Activated CD4-positive, alpha-beta T cell treated with anti-CD3 and anti-CD28 coated beads, Interleukin-2, amount 10 ng/mL, durations not matched to agents 7 days and 5 days (primary cell): ENCODE measurements around the gene ATP2B1. TPM values are rescaled to one million over a fixed set of nuclear protein-coding genes. Genes with fewer than 3 reads are reported as not detected.

Source experiments
- CTCF ChIA-PET: fragments of 350-600 bp; sonication (Branson Sonifier 250); formaldehyde crosslinking; loops from one replicate; lab custom pipeline; 2021; ENCODE audit warnings: antibody characterized with exemption; lab: Charles Lee
- POLR2A ChIA-PET: fragments of 350-600 bp; sonication (Branson Sonifier 250); formaldehyde crosslinking; loops from one replicate; lab custom pipeline; 2021; ENCODE audit warnings: antibody characterized with exemption; lab: Charles Lee
- DNase-seq: peaks from one replicate; pipeline ENCODE4 v3.0.0-alpha.2; 2020
- H3K27ac Mint-ChIP-seq: one replicate; pipeline ENCODE4 v1.8.0; 2021; ENCODE audit warnings: mild to moderate bottlenecking, moderate library complexity, mixed read lengths
- H3K27me3 Mint-ChIP-seq: one replicate; pipeline ENCODE4 v1.8.0; 2021; ENCODE audit warnings: mixed read lengths
- H3K36me3 Mint-ChIP-seq: one replicate; pipeline ENCODE4 v1.8.0; 2021; ENCODE audit warnings: low read depth, mixed read lengths
- H3K4me1 Mint-ChIP-seq: one replicate; pipeline ENCODE4 v1.8.0; 2021; ENCODE audit warnings: mixed read lengths
- H3K4me3 Mint-ChIP-seq: one replicate; pipeline ENCODE4 v1.8.0; 2021; ENCODE audit warnings: mild to moderate bottlenecking, moderate library complexity, mixed read lengths
- H3K9me3 Mint-ChIP-seq: one replicate; pipeline ENCODE4 v1.8.0; 2021; ENCODE audit warnings: mixed read lengths
- total RNA-seq, 2 experiments: library from RNA; stranded (reverse); gene quantifications; one replicate each; pipeline ENCODE4 v1.2.3, GENCODE V29; 2021

Gene ATP2B1
- total RNA-seq, 2 experiments from 2014 or later, result 24.2 to 26.6 TPM

DNA sequence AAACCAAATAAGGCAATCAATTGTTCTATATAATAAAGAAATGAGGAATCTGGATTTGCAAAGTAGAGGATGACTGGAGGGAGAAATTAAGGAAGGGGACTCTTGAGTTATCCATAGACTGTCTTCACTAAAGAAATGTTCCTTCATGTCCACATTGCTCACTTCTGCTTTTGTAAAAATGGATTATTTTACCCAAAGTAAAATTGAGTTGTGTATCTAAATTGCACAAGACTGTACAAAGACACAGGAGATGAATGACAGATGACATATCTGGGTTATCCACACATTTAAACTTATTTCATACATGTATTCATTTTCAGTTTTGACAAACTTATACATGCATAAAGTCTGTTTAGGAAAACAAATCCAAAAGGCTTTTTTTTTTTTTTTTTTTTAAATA lies 11.3 kb downstream of the ATP2B1 start:
- Mint-ChIP-seq H3K4me3 (no peak overlapping the region), H3K27me3 (no peaks in the 10 kb centered on the region), H3K9me3 (no peaks in the 10 kb centered on the region), H3K4me1 (peaks cover 8% of the 10 kb centered on the region), H3K36me3 (peaks cover 2% of the 10 kb centered on the region), H3K27ac (no peak overlapping the region)
- DNase-seq, result no peak
- ChIA-PET POLR2A (no interaction called here), CTCF (interaction anchor here (0.6 kb wide), 1 partner anchor 1574 kb away, joined by 3 read pairs; no protein-coding TSS in a partner anchor)

GRCh38 chr12:89695830-89696229 lies 12.8 kb downstream of the ATP2B1 start:
- H3K4me1 Mint-ChIP-seq, result peaks cover 8% of the 10 kb centered on the region
- no peak for DNase-seq
- ChIA-PET CTCF (interaction anchor here (0.8 to 1.0 kb wide), 3 partner anchors 11 to 13 kb away, joined by 3 to 4 read pairs (median 3); partner anchors contain the start of gene ATP2B1), POLR2A (no interaction called here)
- no peaks in the 10 kb centered on the region for H3K27me3 Mint-ChIP-seq
- no peaks in the 10 kb centered on the region for H3K9me3 Mint-ChIP-seq
- H3K4me3 Mint-ChIP-seq, result no peak overlapping the region
- H3K36me3 Mint-ChIP-seq, result peaks cover 2% of the 10 kb centered on the region
- H3K27ac Mint-ChIP-seq, result no peak overlapping the region

DNA sequence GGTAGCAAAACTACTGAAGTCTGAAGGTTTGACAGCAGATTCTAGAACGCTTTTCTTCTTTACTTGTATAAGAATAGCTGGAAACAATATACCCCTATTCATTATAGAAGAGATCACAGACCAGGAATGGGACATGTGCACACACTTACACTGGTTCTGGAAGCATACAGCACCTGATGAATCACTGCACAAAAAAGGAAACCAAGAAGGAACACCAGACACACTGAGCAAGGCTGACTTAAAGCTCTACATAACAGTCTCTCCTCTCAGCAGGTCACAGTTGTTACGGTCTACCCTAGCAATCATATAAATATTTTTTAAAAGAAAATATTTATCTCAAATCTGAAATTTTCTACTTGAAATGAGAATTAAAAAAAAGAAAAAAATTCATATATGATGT lies 13.5 kb downstream of the ATP2B1 start:
- no peaks in the 10 kb centered on the region for H3K9me3 Mint-ChIP-seq
- peaks cover 2% of the 10 kb centered on the region for H3K36me3 Mint-ChIP-seq
- no peak overlapping the region for H3K4me3 Mint-ChIP-seq
- H3K4me1 Mint-ChIP-seq, result peaks cover 7% of the 10 kb centered on the region
- no peak for DNase-seq
- CTCF ChIA-PET, result interaction anchor here (1.0 kb wide), 1 partner anchor 14 kb away, joined by 3 read pairs; the partner anchor contains the start of gene ATP2B1
- POLR2A ChIA-PET, result no interaction called here
- no peaks in the 10 kb centered on the region for H3K27me3 Mint-ChIP-seq
- H3K27ac Mint-ChIP-seq, result no peak overlapping the region

- Mint-ChIP-seq H3K27ac (no peak overlapping the region), H3K4me3 (no peak overlapping the region), H3K9me3 (no peaks in the 10 kb centered on the region), H3K27me3 (no peaks in the 10 kb centered on the region), H3K4me1 (peaks cover 7% of the 10 kb centered on the region), H3K36me3 (peaks cover 2% of the 10 kb centered on the region)
- CTCF ChIA-PET, result no interaction called here
- POLR2A ChIA-PET, result no interaction called here
- DNase-seq, result no peak
These were observed 14.1 kb downstream of the ATP2B1 start for GRCh38 chr12:89694542-89694941.

- Mint-ChIP-seq H3K4me1 (peaks cover 7% of the 10 kb centered on the region), H3K4me3 (no peak overlapping the region), H3K9me3 (no peaks in the 10 kb centered on the region), H3K27me3 (no peaks in the 10 kb centered on the region), H3K36me3 (peaks cover 2% of the 10 kb centered on the region), H3K27ac (no peak overlapping the region)
- ChIA-PET POLR2A (no interaction called here), CTCF (no interaction called here)
- DNase-seq, result no peak
These were observed 14.9 kb downstream of the ATP2B1 start for GRCh38 chr12:89693639-89694202.

DNA sequence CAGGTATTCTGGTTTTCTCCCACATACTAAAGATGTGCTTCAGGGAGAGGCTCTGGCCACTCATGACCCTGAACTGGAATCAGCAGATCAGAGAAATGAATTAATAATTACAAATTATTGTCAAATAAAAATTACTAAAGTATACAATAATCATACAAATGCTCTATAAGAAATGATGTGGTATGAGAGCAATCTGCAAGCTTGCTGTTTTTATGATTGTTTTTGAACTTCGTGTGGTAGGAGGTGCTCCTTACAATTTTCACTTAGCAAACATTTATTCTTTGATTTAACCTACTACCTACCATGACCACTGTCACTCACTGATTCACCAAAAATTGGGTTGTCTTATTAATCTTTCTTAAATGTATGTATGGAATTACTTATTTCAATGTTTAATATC lies 16.2 kb downstream of the ATP2B1 start:
- Mint-ChIP-seq H3K4me3 (no peak overlapping the region), H3K36me3 (peaks cover 2% of the 10 kb centered on the region), H3K9me3 (no peaks in the 10 kb centered on the region), H3K4me1 (peaks cover 7% of the 10 kb centered on the region), H3K27me3 (no peaks in the 10 kb centered on the region), H3K27ac (no peak overlapping the region)
- DNase-seq, result no peak
- CTCF ChIA-PET, result no interaction called here
- POLR2A ChIA-PET, result no interaction called here

GRCh38 chr12:89691659-89692058 lies 17.0 kb downstream of the ATP2B1 start:
- Mint-ChIP-seq H3K36me3 (peaks cover 2% of the 10 kb centered on the region), H3K4me1 (peaks cover 7% of the 10 kb centered on the region), H3K4me3 (no peak overlapping the region), H3K27me3 (no peaks in the 10 kb centered on the region), H3K27ac (no peak overlapping the region), H3K9me3 (no peaks in the 10 kb centered on the region)
- no peak for DNase-seq
- POLR2A ChIA-PET, result no interaction called here
- CTCF ChIA-PET, result interaction anchor here (0.7 kb wide), 1 partner anchor 32 kb away, joined by 3 read pairs; no protein-coding TSS in a partner anchor

GRCh38 chr12:89690925-89691324 lies 17.7 kb downstream of the ATP2B1 start:
- Mint-ChIP-seq H3K27ac (no peak overlapping the region), H3K27me3 (no peaks in the 10 kb centered on the region), H3K4me3 (no peak overlapping the region), H3K36me3 (peaks cover 2% of the 10 kb centered on the region), H3K9me3 (no peaks in the 10 kb centered on the region), H3K4me1 (peaks cover 4% of the 10 kb centered on the region)
- CTCF ChIA-PET, result no interaction called here
- POLR2A ChIA-PET, result no interaction called here
- no peak for DNase-seq

GRCh38 chr12:89689306-89689705 lies 19.3 kb downstream of the ATP2B1 start:
- POLR2A ChIA-PET, result no interaction called here
- no peak overlapping the region for H3K27ac Mint-ChIP-seq
- H3K4me1 Mint-ChIP-seq, result peaks cover 2% of the 10 kb centered on the region
- CTCF ChIA-PET, result interaction anchor here (1.4 kb wide), 1 partner anchor 12 kb away, joined by 3 read pairs; no protein-coding TSS in a partner anchor
- H3K4me3 Mint-ChIP-seq, result no peak overlapping the region
- DNase-seq, result no peak
- H3K27me3 Mint-ChIP-seq, result no peaks in the 10 kb centered on the region
- no peaks in the 10 kb centered on the region for H3K36me3 Mint-ChIP-seq
- no peaks in the 10 kb centered on the region for H3K9me3 Mint-ChIP-seq

GRCh38 chr12:89686311-89686710 lies 22.3 kb downstream of the ATP2B1 start:
- no peak for DNase-seq
- no peaks in the 10 kb centered on the region for H3K4me1 Mint-ChIP-seq
- H3K36me3 Mint-ChIP-seq, result no peaks in the 10 kb centered on the region
- no peak overlapping the region for H3K27ac Mint-ChIP-seq
- peaks cover 18% of the 10 kb centered on the region for H3K9me3 Mint-ChIP-seq
- CTCF ChIA-PET, result no interaction called here
- POLR2A ChIA-PET, result no interaction called here
- no peak overlapping the region for H3K4me3 Mint-ChIP-seq
- H3K27me3 Mint-ChIP-seq, result no peaks in the 10 kb centered on the region

DNA sequence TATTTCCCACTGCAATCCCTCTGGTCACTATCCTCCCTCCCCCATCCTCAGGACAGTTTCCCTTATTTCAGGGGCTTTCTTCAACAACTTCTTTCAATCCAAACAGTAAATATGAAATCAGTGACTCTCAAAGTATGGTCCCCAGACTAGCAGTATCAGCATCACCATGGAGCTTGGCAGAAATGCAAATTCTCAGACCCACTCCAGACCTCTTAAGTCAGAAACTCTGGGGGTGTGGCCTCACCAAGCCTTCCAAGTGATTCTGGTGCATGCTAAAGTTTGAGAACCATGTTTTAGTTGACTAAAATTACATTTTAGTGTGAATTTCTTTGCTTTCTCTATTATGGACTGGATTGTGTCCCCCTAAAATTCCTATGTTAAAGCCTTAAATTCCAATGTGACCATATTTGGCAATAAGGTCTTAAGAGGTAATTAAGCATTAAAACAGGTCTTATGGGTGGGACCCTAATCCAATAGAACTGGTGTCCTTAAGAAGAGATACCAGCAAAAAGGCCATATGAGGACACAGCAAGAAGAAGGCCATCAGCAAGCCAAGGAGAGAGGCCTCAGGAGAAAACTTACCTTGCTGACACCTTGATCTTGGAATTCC lies 23.2 kb downstream of the ATP2B1 start:
- ChIA-PET CTCF (no interaction called here), POLR2A (no interaction called here)
- DNase-seq, result no peak
- no peaks in the 10 kb centered on the region for H3K4me1 Mint-ChIP-seq
- H3K4me3 Mint-ChIP-seq, result no peak overlapping the region
- peaks cover 5% of the 10 kb centered on the region for H3K36me3 Mint-ChIP-seq
- no peak overlapping the region for H3K27ac Mint-ChIP-seq
- H3K27me3 Mint-ChIP-seq, result no peaks in the 10 kb centered on the region
- peaks cover 24% of the 10 kb centered on the region for H3K9me3 Mint-ChIP-seq

- H3K36me3 Mint-ChIP-seq, result peaks cover 15% of the 10 kb centered on the region
- H3K9me3 Mint-ChIP-seq, result peaks cover 35% of the 10 kb centered on the region
- no peaks in the 10 kb centered on the region for H3K27me3 Mint-ChIP-seq
- H3K4me1 Mint-ChIP-seq, result no peaks in the 10 kb centered on the region
- ChIA-PET CTCF (interaction anchor here (0.8 kb wide), 2 partner anchors 9 to 12 kb away, joined by 3 to 4 read pairs; no protein-coding TSS in a partner anchor), POLR2A (no interaction called here)
- H3K27ac Mint-ChIP-seq, result no peak overlapping the region
- H3K4me3 Mint-ChIP-seq, result no peak overlapping the region
- no peak for DNase-seq
These were observed 24.5 kb downstream of the ATP2B1 start for GRCh38 chr12:89684136-89684535.

- Mint-ChIP-seq H3K4me1 (peaks cover 7% of the 10 kb centered on the region), H3K27ac (no peak overlapping the region), H3K36me3 (peaks cover 17% of the 10 kb centered on the region), H3K27me3 (no peaks in the 10 kb centered on the region), H3K9me3 (peaks cover 35% of the 10 kb centered on the region), H3K4me3 (no peak overlapping the region)
- POLR2A ChIA-PET, result no interaction called here
- CTCF ChIA-PET, result no interaction called here
- DNase-seq, result no peak
These were observed 26.4 kb downstream of the ATP2B1 start for GRCh38 chr12:89682284-89682683.
